DOHH2 (cell line): ENCODE measurements around the gene SMTNL1.

Experiments
- H3F3A ChIP-seq: fragments of 200-600 bp; sonication (generic), shearing (Covaris generic); 2 replicates; pipeline ENCODE4 v1.6.0; 2016; ENCODE audit warnings: antibody characterized with exemption, mild to moderate bottlenecking; ENCODE audit not compliant: control insufficient read depth, insufficient read depth
- H3K27ac ChIP-seq: fragments of 200-600 bp; sonication (generic); 2 replicates; pipeline ENCODE4 v1.5.1; 2014; ENCODE audit warnings: low read depth, mild to moderate bottlenecking, low read length, moderate library complexity
- H3K27me3 ChIP-seq: fragments of 200-600 bp; sonication (generic); 2 replicates; pipeline ENCODE4 v1.6.1; 2014; ENCODE audit warnings: mild to moderate bottlenecking, low read length, mixed read lengths; ENCODE audit not compliant: control insufficient read depth
- H3K36me3 ChIP-seq: fragments of 200-600 bp; sonication (generic); 2 replicates; pipeline ENCODE4 v1.6.1; 2014; ENCODE audit warnings: mild to moderate bottlenecking, low read length, moderate library complexity, mixed read lengths; ENCODE audit not compliant: control insufficient read depth
- H3K4me1 ChIP-seq: fragments of 200-600 bp; sonication (generic); 2 replicates; pipeline ENCODE4 v1.6.1; 2014; ENCODE audit warnings: mild to moderate bottlenecking, low read length, mixed read lengths; ENCODE audit not compliant: control insufficient read depth
- H3K4me2 ChIP-seq: fragments of 200-600 bp; sonication (generic); 2 replicates; pipeline ENCODE4 v1.6.0; 2014; ENCODE audit warnings: mild to moderate bottlenecking, low read length, moderate library complexity
- H3K4me3 ChIP-seq: fragments of 200-600 bp; sonication (generic); 2 replicates; pipeline ENCODE4 v1.5.1; 2014; ENCODE audit warnings: mild to moderate bottlenecking, low read length, mixed read lengths
- H3K79me2 ChIP-seq: fragments of 200-600 bp; sonication (generic); 2 replicates; pipeline ENCODE4 v1.6.1; 2014; ENCODE audit warnings: mild to moderate bottlenecking, low read length, mixed read lengths; ENCODE audit not compliant: control insufficient read depth
- H3K9me2 ChIP-seq: fragments of 200-600 bp; sonication (generic); replicated peaks from 2 replicates; pipeline ENCODE4 v1.6.1; 2014; ENCODE audit warnings: mild to moderate bottlenecking, low read length, mixed read lengths; ENCODE audit not compliant: control insufficient read depth
- H3K9me3 ChIP-seq: fragments of 200-600 bp; sonication (generic); 2 replicates; pipeline ENCODE4 v1.6.1; 2014; ENCODE audit warnings: antibody characterized with exemption, low read length, mixed read lengths; ENCODE audit not compliant: control insufficient read depth, insufficient read depth
- H4K20me1 ChIP-seq: fragments of 200-600 bp; sonication (generic); 2 replicates; pipeline ENCODE4 v1.6.0; 2014; ENCODE audit warnings: low read depth, mild to moderate bottlenecking, antibody characterized with exemption, low read length, moderate library complexity; ENCODE audit not compliant: control insufficient read depth, insufficient read depth
- EZH2phosphoT487 ChIP-seq: fragments of 200-600 bp; sonication (generic); IDR thresholded peaks from 2 replicates; pipeline ENCODE4 v1.6.1; 2017; ENCODE audit warnings: borderline replicate concordance, mild to moderate bottlenecking, antibody characterized with exemption, low read length, moderate library complexity, mixed read lengths
- TF ChIP-seq, protein P1 (sequence below): fragments of 200-600 bp; sonication (generic); IDR thresholded peaks from one replicate; pipeline ENCODE4 v1.5.1; 2014; ENCODE audit warnings: antibody characterized with exemption, mild to moderate bottlenecking, low read depth, low read length; ENCODE audit not compliant: poor library complexity, severe bottlenecking

The SMTNL1 gene

DNA sequence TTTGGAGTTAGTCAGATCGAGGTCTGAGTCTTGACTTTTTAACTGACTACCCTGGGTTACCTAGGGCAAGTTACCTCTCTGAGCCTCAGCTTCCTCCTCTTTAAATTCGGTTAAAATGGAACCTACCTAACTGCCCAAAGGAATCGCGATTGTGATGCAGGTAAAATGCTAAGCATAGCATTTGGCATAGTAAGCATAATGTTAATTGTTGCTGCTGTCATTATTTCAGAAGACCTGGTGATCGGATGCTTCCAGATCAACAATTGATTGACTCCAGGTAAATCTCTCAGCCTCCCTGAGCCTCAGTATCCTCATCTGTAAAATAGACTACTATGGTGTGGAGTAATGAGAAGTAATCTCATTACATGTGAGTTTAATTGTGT lies 21.3 kb upstream of the SMTNL1 start:
- peak overlapping the region; percentile 68; the same call in 1 of the 2 replicates for H3K27ac ChIP-seq
- TF ChIP-seq, protein P1, sequence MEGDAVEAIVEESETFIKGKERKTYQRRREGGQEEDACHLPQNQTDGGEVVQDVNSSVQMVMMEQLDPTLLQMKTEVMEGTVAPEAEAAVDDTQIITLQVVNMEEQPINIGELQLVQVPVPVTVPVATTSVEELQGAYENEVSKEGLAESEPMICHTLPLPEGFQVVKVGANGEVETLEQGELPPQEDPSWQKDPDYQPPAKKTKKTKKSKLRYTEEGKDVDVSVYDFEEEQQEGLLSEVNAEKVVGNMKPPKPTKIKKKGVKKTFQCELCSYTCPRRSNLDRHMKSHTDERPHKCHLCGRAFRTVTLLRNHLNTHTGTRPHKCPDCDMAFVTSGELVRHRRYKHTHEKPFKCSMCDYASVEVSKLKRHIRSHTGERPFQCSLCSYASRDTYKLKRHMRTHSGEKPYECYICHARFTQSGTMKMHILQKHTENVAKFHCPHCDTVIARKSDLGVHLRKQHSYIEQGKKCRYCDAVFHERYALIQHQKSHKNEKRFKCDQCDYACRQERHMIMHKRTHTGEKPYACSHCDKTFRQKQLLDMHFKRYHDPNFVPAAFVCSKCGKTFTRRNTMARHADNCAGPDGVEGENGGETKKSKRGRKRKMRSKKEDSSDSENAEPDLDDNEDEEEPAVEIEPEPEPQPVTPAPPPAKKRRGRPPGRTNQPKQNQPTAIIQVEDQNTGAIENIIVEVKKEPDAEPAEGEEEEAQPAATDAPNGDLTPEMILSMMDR = no peak
- no peak for TF ChIP-seq EZH2phosphoT487
- peak overlapping the region; percentile 73 for H3K4me2 ChIP-seq
- peaks cover 38% of the 10 kb centered on the region for H3K79me2 ChIP-seq
- H3K4me1 ChIP-seq = peaks cover 42% of the 10 kb centered on the region
- H3F3A ChIP-seq = peaks cover 6% of the 10 kb centered on the region; the same call in 1 of the 2 replicates
- H4K20me1 ChIP-seq = no peaks in the 10 kb centered on the region
- no peaks in the 10 kb centered on the region for H3K9me3 ChIP-seq
- peak overlapping the region; percentile 79 for H3K4me3 ChIP-seq
- peaks cover 14% of the 10 kb centered on the region for H3K36me3 ChIP-seq
- H3K27me3 ChIP-seq = no peaks in the 10 kb centered on the region
- no peaks in the 10 kb centered on the region for H3K9me2 ChIP-seq

DNA sequence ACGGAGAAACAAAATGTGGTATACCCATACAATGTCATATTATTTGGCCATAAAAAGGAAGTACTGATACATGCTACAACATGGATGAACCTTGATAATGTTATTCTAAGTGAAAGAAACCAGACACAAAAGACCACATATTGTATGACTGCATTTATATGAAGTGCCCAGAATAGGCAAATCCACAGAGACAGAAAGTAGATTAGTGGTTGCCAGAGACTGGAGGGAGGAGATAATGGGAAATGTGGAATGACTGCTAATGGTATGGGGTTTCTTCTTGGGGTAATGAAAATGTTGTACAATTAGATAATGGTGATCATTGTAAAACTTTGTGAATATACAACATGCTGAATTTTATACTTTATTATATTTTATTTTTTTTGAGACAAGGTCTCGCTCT lies 16.3 kb upstream of the SMTNL1 start:
- no peaks in the 10 kb centered on the region for H3K9me3 ChIP-seq
- H3K27me3 ChIP-seq = no peaks in the 10 kb centered on the region
- no peak overlapping the region for H3K4me2 ChIP-seq
- no peaks in the 10 kb centered on the region; the same call in 1 of the 2 replicates for H3F3A ChIP-seq
- H3K27ac ChIP-seq = no peak overlapping the region
- peaks cover 9% of the 10 kb centered on the region for H3K36me3 ChIP-seq
- TF ChIP-seq EZH2phosphoT487 = no peak
- TF ChIP-seq, protein P1 = no peak
- no peaks in the 10 kb centered on the region for H3K9me2 ChIP-seq
- H4K20me1 ChIP-seq = no peaks in the 10 kb centered on the region
- no peaks in the 10 kb centered on the region for H3K79me2 ChIP-seq
- H3K4me1 ChIP-seq = peaks cover 4% of the 10 kb centered on the region
- no peak overlapping the region for H3K4me3 ChIP-seq

DNA sequence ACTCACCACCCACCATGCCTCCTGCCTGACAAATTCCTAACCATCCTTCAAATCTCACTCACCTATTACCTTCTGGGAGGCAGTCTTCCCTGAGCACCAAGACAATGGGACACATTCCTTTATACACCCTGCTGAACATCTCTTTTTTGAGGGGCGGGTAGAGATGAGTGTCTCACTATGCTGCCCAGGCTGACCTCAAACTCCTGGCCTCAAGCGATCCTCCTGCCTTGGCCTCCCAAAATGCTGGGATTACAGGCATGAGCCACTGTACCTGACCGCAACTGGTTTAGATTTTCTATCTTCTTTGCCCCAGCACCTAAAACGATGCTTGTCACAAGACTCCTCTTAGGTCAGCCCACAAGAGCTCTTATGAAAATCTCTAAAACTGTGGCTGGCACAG lies 14.0 kb upstream of the SMTNL1 start:
- no peaks in the 10 kb centered on the region for H4K20me1 ChIP-seq
- H3K9me3 ChIP-seq = no peaks in the 10 kb centered on the region
- H3K9me2 ChIP-seq = no peaks in the 10 kb centered on the region
- H3K27ac ChIP-seq = no peak overlapping the region
- no peaks in the 10 kb centered on the region; the same call in 1 of the 2 replicates for H3F3A ChIP-seq
- H3K79me2 ChIP-seq = peaks cover 15% of the 10 kb centered on the region
- H3K36me3 ChIP-seq = peaks cover 26% of the 10 kb centered on the region
- peaks cover 13% of the 10 kb centered on the region for H3K4me1 ChIP-seq
- no peak overlapping the region for H3K4me3 ChIP-seq
- H3K4me2 ChIP-seq = no peak overlapping the region
- H3K27me3 ChIP-seq = no peaks in the 10 kb centered on the region
- TF ChIP-seq, protein P1 = no peak
- TF ChIP-seq EZH2phosphoT487 = no peak
